Subcutaneous abdominal adipose tissue (tissue), 5 donors: Measurements from ENCODE around the gene LSM14B.

Source experiments
- H3K27ac ChIP-seq: one replicate; pipeline ENCODE4 v1.7.0; 2013; ENCODE audit warnings: low read depth, mild to moderate bottlenecking, inconsistent platforms, low read length, moderate library complexity
- H3K27me3 ChIP-seq, 5 donors: one replicate each; pipeline ENCODE4 v1.7.0; 2013; ENCODE audit warnings: low read length in 5 of 5, inconsistent platforms in 1 of 5; ENCODE audit not compliant: control insufficient read depth in 5 of 5, insufficient read depth in 4 of 5
- H3K36me3 ChIP-seq, 5 donors: one replicate each; pipeline ENCODE4 v1.7.0; 2013; ENCODE audit warnings: low read length in 5 of 5; ENCODE audit not compliant: control insufficient read depth in 5 of 5, insufficient read depth in 5 of 5
- H3K4me1 ChIP-seq, 5 donors: one replicate each; pipeline ENCODE4 v1.7.0; 2013; ENCODE audit warnings: low read length in 5 of 5, mild to moderate bottlenecking in 3 of 5, moderate library complexity in 1 of 5; ENCODE audit not compliant: control insufficient read depth in 5 of 5, insufficient read depth in 5 of 5
- H3K4me3 ChIP-seq, 5 donors: one replicate each; pipeline ENCODE4 v1.7.0; 2013; ENCODE audit warnings: low read length in 5 of 5, low read depth in 1 of 5
- H3K9ac ChIP-seq, 5 donors: one replicate each; pipeline ENCODE4 v1.7.0; 2013; ENCODE audit warnings: low read length in 5 of 5, mild to moderate bottlenecking in 4 of 5, moderate library complexity in 3 of 5
- H3K9me3 ChIP-seq, 5 donors: one replicate each; pipeline ENCODE4 v1.7.0; 2013; ENCODE audit warnings: low read length in 5 of 5; ENCODE audit not compliant: control insufficient read depth in 5 of 5
- donor health status: healthy.
- donor health status: healthy.
- donor health status: healthy.
- donor health status: healthy.
- donor health status: healthy.

LSM14B gene

GRCh38 chr20:62119591-62120364 lies 2.5 kb upstream of the LSM14B start:
- Histone ChIP-seq H3K4me3 (no peak overlapping the region), H3K9me3 (peaks cover 0 to 2% (median 0%) of the 10 kb centered on the region in 5 donors), H3K27ac (no peak overlapping the region), H3K9ac (no peak overlapping the region), H3K27me3 (peaks cover 6 to 28% (median 25%) of the 10 kb centered on the region in 5 donors), H3K4me1 (peaks cover 9 to 27% (median 18%) of the 10 kb centered on the region in 5 donors), H3K36me3 (peaks cover 0 to 5% (median 3%) of the 10 kb centered on the region in 5 donors)

- H3K4me1 ChIP-seq, result peaks cover 9 to 27% (median 18%) of the 10 kb centered on the region in 5 donors
- H3K4me3 ChIP-seq, result no peak overlapping the region
- no peak overlapping the region for H3K9ac ChIP-seq
- peaks cover 6 to 28% (median 25%) of the 10 kb centered on the region in 5 donors for H3K27me3 ChIP-seq
- no peaks in the 10 kb centered on the region for H3K9me3 ChIP-seq
- peaks cover 0 to 11% (median 7%) of the 10 kb centered on the region in 5 donors for H3K36me3 ChIP-seq
- H3K27ac ChIP-seq, result no peak overlapping the region
Observed at GRCh38 chr20:62120365-62120762, 1.9 kb upstream of the LSM14B start.

GRCh38 chr20:62120990-62121775 lies 1.1 kb upstream of the LSM14B start:
- Histone ChIP-seq H3K36me3 (peaks cover 0 to 19% (median 15%) of the 10 kb centered on the region in 5 donors), H3K27ac (peak overlapping the region; percentile 75), H3K4me3 (peak overlapping the region; percentile 59 to 74 (median 70)), H3K9ac (peak overlapping the region in 4 of 5 donors; percentile 64 to 75 (median 74)), H3K27me3 (peaks cover 6 to 28% (median 25%) of the 10 kb centered on the region in 5 donors), H3K4me1 (peaks cover 9 to 27% (median 18%) of the 10 kb centered on the region in 5 donors), H3K9me3 (no peaks in the 10 kb centered on the region)

- Histone ChIP-seq H3K27me3 (peaks cover 1 to 15% (median 12%) of the 10 kb centered on the region in 5 donors), H3K27ac (no peak overlapping the region), H3K4me3 (peak overlapping the region; percentile 75 to 88 (median 76)), H3K9ac (peak overlapping the region in 4 of 5 donors; percentile 59 to 74 (median 64)), H3K4me1 (peaks cover 9 to 27% (median 18%) of the 10 kb centered on the region in 5 donors), H3K36me3 (peaks cover 5 to 36% (median 32%) of the 10 kb centered on the region in 5 donors), H3K9me3 (no peaks in the 10 kb centered on the region)
Observed at GRCh38 chr20:62122654-62123449, 577 bp downstream of the LSM14B start.

GRCh38 chr20:62123450-62124118 lies 1.3 kb downstream of the LSM14B start:
- peaks cover 0 to 9% (median 6%) of the 10 kb centered on the region in 5 donors for H3K27me3 ChIP-seq
- H3K9me3 ChIP-seq, result no peaks in the 10 kb centered on the region
- H3K4me3 ChIP-seq, result peak overlapping the region; percentile 65 to 88 (median 76)
- peaks cover 5 to 43% (median 39%) of the 10 kb centered on the region in 5 donors for H3K36me3 ChIP-seq
- no peak overlapping the region for H3K27ac ChIP-seq
- H3K9ac ChIP-seq, result peak overlapping the region; percentile 26 to 74 (median 59)
- peaks cover 9 to 27% (median 18%) of the 10 kb centered on the region in 5 donors for H3K4me1 ChIP-seq

- no peak overlapping the region for H3K4me3 ChIP-seq
- H3K27me3 ChIP-seq, result no peaks in the 10 kb centered on the region
- H3K9me3 ChIP-seq, result no peaks in the 10 kb centered on the region
- H3K9ac ChIP-seq, result no peak overlapping the region
- H3K27ac ChIP-seq, result no peak overlapping the region
- peaks cover 5 to 67% (median 63%) of the 10 kb centered on the region in 5 donors for H3K36me3 ChIP-seq
- peaks cover 9 to 25% (median 16%) of the 10 kb centered on the region in 5 donors for H3K4me1 ChIP-seq
Observed at GRCh38 chr20:62126141-62126540, 3.9 kb downstream of the LSM14B start.

- H3K9me3 ChIP-seq, result no peaks in the 10 kb centered on the region
- peaks cover 5 to 84% (median 79%) of the 10 kb centered on the region in 5 donors for H3K36me3 ChIP-seq
- no peak overlapping the region for H3K9ac ChIP-seq
- no peak overlapping the region for H3K27ac ChIP-seq
- H3K4me3 ChIP-seq, result no peak overlapping the region
- no peaks in the 10 kb centered on the region for H3K27me3 ChIP-seq
- H3K4me1 ChIP-seq, result peaks cover 9 to 33% (median 19%) of the 10 kb centered on the region in 5 donors
Observed at GRCh38 chr20:62127799-62128198, 5.5 kb downstream of the LSM14B start.

- H3K27me3 ChIP-seq, result no peaks in the 10 kb centered on the region
- H3K27ac ChIP-seq, result no peak overlapping the region
- H3K9ac ChIP-seq, result no peak overlapping the region
- no peaks in the 10 kb centered on the region for H3K9me3 ChIP-seq
- H3K4me3 ChIP-seq, result no peak overlapping the region
- H3K36me3 ChIP-seq, result peaks cover 5 to 91% (median 86%) of the 10 kb centered on the region in 5 donors
- peaks cover 8 to 33% (median 14%) of the 10 kb centered on the region in 5 donors for H3K4me1 ChIP-seq
Observed at GRCh38 chr20:62128502-62128901, 6.2 kb downstream of the LSM14B start.
